NCI-H1417 treated with DMSO at 0.1 percent for 48 hours (cell line): ENCODE measurements around the gene SLC12A5.

Experiments
- DNase-seq: peaks from one replicate; lab custom pipeline; 2025; lab: John Stamatoyannopoulos, UW

SLC12A5 gene

DNA sequence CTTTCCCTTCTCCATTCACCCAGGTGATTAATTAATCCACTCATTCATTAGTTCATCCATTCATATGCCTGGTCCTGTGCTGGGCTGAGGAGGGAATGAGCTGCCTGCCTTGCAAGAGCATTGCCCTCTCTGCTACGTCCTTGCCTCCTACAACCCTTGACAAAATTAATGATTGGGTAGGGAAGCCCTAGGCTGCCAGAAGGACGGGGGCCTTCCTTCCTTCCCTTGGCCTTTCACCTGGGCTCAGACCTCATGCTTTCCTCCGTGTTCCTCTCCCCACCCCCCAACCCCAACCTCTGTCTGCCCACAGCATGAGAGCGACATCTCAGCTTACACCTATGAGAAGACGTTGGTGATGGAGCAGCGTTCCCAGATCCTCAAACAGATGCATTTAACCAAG is 25.6 kb downstream of the SLC12A5 start:
- DNase-seq, result no peak

DNA sequence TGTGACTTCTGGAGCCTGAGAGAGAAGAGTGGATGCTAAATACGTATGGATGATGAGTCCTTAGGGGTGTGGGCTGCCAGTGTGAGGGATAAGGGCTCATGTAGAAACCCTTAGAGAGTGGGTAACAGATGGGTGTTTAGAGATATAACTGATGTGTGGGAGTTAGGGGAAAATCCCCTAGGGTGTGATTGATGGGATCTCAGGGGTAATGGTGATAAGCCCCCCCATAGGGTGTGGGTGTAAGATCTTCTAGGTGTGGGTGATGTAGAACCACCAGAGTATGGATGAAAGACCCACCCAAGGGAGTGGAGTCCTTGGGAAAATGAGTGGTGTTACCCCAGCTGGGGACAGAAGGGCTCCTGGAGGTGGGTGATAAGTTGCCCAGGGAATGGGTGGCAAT is 26.3 kb downstream of the SLC12A5 start:
- no peak for DNase-seq

DNA sequence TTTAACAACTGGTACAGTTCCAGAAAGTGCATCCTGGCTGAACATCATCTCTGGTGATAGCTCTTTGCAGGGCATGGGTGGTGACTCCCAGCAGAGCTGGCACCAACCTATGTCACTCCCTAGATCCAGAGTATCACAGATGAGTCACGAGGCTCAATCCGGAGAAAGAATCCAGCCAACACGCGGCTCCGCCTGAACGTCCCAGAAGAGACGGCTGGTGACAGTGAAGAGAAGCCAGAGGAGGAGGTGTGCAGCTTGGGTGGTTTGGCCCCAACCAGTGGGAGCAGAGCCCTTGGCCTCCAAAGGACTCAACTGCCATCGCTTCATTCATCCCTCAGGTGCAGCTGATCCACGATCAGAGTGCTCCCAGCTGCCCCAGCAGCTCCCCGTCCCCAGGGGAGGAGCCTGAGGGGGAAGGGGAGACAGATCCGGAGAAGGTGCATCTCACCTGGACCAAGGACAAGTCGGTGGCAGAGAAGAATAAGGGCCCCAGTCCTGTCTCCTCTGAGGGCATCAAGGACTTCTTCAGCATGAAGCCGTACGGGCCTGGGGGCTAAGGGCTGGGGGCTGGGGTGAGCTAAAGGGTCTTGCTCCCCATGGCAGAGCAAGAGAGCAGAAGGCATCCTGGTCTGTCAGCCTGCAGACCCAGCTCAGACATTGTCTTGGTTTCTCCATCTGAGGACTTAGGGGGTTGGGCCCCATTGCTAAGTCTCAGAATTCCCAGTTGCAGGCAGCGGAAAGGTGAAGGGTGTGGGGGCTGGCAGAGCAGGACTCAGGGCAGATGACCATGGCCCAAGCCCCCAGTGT is 27.2 kb downstream of the SLC12A5 start:
- no peak for DNase-seq

DNA sequence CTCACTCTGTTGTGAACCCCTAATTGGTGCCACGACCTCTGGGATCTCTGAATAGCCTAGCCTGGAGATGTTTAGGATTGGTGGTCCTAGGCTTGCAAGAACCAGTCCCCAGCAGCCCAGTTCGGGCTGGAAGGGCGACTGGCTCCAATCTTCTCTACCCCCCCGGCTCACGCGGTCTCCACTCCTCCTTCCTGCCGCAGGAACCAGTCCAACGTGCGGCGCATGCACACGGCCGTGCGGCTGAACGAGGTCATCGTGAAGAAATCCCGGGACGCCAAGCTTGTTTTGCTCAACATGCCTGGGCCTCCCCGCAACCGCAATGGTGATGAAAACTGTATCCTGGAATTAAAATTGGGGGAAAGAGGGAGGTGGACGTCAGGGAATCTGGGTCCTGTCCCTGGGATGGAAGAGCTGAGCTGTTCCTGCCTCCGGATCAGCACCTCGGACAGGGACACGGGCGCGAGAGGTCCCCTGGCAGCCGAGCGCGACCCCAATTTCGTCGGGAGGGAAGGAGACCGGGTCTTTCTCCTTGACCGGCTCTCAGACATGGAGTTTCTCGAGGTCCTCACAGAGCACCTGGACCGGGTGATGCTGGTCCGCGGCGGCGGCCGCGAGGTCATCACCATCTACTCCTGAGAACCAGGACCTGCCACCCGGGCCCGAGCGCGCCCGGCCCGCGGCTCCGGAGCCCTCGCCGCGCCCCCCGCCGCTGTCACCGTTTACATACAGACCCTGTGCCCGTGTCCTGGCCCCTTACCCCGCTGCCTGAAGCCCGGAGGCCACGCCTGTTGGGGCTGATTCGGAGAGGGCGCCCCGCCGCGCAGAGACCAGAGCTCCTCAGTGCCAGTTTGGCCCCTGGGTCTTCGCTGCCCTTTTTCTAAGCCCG is 28.2 kb downstream of the SLC12A5 start:
- no peak for DNase-seq

DNA sequence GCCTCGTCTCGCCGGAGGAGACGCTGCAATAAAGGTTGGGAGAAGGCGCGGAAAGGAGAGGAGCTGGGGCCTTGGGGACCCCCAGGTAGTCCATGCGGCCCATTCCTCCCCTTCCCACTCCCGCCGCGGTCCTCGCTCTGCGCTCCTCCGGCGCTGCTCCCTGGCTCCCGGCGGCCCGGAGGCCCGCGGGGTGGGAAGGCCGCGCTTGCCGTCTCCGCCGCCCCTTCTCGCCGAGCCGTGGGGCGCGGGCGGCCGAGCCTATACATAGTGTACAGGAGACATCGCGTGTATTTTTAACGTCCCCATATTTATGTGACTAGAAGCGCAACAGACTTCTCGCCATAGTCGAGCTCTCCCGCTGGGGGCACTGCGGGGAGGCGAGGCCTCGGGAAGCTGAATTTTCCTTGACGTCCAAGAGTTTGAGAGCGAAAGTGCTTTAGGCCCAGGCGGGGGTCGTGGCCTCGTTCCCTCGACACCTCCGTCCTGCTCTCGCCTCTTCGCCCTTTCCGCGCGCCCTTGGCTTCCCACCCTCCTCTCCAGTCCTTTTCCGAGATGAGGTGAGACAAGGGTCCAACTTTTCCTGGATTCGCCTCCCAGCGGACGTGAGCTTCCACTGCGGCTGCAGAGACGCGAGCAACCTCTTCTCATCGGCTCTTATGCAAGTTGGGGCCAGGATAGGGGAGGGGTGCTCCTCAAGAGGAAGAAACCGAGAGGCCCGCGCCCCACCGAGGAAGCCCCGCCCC is 29.0 kb downstream of the SLC12A5 start:
- no peak for DNase-seq

DNA sequence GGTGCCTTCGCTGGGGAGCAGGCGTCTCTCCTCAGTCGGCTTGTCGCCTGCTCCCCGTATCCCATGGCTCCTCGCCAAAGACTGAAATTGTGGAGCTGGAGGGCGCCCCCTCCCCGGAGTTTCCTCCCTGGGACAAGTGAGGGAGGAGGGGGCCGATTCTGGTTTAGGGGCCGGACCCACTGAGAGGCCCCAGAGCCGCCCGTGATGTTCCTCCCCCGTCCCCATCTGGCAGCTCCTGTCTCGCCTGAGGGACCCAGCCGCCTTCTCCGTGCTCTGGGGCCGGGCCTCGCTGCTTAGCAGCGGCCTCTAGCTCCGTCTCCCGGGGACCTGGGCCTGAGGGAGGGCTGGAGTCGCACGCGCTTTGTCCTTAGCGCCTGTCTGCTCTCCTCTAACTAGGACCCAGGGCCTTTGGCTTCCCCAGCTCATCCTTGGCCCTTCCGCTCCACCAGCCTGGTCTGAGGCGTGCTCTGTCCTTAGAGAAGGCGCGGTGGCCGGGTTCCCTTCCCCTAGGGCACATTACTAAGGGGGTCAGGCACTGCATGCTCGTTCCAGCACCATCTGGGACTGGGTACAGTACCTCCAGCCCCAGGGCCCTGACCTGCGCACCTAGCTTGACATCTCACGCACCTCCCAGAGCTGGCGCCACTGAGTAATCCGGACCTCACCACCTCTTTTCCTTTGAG is 29.7 kb downstream of the SLC12A5 start:
- no peak for DNase-seq

DNA sequence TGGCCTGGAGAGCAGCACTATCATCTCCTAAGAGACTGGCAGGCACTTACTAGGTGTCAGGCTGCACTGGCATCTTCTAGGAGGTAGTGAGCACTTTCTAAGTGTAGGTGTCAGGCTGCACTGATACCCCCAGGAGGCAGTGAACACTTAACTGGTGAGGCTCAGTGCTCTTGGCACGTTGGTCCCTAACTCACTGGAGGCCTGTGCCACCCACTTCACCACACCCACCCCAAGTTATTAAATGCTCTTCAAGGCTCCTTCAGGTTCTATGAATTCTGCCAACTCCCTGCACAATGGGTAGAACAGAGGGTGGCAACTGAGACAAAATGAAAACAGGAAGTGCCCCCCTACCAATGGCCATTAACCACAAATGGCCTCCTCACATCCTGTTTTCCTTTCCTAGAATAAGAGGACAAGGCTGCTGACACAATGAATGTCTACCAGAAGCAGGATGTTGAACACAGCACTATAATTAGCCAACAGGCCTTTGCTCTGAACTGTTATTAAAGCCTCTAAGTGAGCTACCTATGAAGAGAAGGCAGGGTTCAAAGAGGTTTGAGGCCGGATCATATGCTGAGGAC is 31.4 kb downstream of the SLC12A5 start:
- DNase-seq, result peak; percentile 51

DNA sequence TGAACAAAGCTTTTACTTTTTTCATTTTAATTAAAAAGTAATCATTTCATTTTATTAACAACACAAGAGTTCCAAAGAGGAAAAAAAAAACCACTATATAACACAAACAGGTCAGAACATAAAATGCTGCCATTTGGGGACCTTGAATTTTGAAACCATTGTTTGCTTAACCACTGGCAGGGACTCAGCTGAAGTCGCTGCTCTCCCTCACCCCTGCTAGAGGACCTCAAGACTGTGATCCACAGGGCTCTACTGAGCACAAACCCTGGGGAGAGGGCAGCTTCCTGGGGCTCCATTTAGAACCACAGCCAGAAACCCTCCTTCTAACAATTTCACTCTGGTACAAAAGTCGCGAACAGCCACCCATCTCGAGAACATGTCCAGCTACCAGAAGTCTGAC is 32.0 kb downstream of the SLC12A5 start:
- no peak for DNase-seq

DNA sequence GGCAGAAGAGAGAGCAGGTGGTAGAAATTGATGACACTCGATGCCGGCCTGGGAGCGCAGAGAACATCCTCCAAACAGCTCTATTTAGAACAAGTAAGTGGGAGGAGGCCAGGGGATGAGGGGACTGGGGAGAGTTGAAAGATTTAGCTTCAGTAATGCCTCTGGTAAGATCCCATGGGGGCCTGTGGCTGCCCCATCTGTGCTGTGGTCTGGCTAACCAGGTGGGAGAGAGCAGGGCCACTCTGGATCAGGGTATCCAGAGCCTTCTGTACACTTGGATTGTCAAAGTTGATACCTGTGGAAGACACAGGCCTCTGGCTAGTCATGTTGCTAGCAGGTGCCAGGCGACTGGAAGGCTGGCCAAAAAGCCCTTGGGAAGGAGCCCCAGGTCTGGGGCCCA is 33.1 kb downstream of the SLC12A5 start:
- DNase-seq, result no peak

DNA sequence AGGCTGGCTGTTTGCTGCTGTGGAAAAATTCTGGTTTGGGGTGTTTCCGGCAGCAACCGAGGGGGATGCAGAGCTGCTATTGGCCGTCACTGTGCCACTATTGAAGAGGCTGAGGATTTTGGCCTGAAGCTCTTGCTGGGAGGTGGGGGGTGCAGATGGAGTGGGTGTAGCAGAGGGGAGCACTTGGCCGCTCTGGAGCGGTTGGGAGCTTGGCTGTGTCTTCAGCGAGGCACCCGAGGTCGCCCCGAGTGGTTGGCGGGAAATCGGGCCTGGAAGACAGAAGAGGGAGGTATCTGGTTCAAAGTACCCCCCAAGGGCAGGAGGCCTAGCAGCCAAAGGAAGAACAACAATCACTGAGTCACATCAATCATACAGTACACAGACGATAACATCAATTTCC is 33.6 kb downstream of the SLC12A5 start:
- DNase-seq, result no peak

DNA sequence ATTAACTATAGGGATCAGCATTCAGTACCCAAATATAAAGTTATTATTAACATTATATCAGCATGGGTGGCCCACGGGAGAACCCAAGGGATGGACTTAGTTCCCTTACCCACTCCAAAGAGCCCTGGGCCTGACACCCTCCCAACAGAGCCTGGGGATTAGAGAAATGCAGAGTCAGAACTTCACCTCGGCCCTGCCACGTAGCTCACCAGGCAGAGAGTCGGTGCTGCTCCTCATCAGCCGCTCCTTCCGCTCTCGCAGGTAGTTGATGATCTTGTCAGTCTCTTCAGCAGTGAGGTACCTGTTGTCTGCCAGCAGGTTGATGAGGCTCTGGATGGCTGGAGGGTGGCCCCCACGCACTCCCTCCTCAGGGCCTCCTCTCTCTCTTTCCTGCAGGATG is 34.1 kb downstream of the SLC12A5 start:
- no peak for DNase-seq

DNA sequence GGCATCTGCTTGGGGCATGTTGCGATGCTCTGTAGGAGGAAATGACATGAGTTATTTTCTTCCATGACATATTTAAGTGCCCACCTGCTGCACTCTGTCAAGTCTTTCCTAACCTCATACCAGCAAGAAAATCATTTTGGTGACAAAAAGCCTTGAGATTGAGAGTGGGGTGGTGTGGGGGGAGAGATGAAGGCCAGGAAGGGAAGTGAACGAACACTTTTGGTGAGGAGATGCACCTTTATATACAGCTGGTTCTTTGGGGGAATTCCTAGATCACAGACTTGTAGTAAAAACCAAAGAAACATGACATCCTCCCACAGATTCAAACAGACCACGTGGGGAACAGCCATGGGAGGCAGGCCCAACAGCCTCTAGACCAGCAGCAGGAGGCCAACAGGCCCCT is 34.6 kb downstream of the SLC12A5 start:
- no peak for DNase-seq

DNA sequence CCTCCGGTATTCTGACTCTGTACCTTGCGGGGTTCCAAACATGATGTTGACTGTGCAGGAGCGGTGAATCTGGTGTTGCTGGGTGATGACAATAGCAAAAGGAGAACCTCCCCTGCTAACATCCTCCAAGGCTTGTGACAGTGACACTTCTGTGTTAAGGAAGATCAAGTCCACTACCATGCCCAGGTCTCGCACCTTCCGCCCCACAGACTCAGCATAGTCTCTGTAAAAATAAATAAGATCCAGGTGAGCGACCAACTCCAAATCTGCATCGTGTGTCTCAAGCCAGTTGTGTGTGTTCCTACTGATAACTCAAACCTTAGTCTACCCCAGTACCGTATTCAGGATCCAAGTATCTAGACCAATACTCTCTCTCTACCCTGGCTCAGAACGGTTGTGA is 36.0 kb downstream of the SLC12A5 start:
- DNase-seq, result no peak

DNA sequence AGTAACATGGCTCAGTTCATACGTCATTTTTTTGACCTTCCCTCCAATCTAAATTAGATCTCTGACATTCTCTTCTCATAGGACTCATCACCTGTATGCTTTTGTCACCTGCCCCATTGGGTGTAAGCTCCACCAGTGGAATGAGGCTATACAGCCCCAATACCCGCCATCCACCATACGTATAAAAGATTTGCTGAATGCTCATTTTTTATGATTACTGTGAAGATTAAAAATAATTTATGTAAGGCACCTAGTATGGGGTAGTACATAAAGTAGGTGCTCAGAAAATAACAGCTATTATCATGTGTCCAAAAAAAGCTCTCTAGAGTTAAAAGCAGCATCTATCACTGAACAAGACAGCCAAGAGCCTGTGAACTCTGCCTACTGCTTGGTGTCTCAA is 36.7 kb downstream of the SLC12A5 start:
- DNase-seq, result no peak

DNA sequence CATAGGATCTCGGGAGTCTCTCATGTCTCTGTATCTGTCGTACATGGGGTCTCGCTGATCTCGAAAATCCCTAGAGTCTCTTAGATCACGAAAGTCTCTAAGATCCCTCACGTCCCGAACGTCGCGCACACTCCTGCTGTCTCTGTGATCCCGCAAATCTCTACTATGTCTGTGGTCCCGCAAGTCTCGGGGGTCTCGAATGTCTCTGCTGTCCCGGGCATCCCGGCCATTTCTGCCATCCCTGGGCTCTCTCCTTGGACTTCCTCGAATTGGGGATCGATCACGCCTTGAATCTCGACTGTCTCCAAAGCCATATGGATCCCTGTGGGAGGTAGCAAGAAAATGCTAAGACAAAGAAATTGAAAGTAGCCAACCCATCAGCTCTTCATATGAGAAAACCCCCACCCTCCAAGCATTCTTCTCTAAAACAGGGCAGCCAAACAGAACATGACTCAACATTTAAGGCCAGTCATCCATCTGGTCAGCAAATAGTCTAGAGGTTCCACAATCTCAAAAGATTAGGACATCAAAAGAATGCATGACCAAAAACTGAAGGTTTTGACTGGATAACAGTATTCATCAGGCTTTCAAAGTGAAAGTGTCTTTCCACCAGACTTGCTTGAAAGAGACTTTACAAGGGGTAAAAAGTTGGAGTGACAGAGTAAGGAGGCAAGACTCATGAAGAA is 41.3 kb downstream of the SLC12A5 start:
- DNase-seq, result no peak

DNA sequence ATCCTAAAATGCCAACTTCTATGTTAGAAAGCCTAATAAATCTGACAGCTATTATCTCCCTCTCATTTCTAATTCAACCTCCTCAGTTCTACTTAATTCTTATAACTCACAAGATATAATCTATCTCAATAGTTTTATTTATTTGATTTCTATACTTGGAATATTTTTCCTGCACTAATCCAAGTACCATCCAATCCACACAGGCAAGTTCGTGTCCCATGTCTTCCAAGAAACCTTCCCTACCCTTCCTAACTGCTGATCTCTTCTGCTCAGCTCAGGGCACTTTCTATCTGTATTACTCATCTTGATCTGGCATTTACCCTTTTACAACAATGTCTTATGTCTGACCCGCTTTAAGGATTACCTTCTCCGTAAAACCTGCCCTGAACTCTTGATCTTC is 42.6 kb downstream of the SLC12A5 start:
- no peak for DNase-seq

DNA sequence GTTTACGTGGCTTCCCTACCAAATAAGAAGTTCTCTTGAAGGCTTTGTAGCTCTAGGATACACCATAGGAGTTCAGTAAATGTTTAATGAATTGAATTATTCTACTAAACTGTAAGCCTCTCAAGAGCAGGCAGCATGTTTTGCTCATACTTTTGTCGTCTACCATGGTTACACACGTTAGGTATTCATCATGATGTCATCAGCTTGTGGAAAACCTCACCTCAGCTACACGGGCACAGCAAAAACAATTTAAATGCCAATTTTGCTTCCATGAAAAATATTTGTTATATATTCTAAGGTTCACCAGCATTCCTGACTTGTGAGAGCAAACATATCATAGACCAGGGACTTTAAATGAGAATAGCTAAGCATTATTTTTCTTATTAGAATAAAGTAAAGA is 44.0 kb downstream of the SLC12A5 start:
- no peak for DNase-seq

DNA sequence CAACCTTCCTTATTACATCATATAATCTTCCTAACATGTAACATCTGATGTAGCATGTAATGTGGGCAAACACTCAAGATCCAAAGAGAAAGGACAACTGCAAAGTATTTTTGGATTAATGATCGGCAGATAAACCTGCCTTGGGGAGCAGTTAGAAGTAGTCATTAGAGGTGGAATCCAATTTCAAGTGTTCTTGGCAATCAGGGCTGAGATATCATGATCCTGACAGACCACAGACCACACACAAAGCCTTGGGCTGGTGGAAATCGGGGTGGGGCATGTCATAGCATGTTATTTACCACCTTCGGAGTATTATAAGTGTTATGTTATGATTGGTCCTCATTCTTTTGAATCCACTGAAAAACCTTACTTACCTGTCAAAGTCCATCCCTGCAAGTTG is 44.4 kb downstream of the SLC12A5 start:
- DNase-seq, result no peak

DNA sequence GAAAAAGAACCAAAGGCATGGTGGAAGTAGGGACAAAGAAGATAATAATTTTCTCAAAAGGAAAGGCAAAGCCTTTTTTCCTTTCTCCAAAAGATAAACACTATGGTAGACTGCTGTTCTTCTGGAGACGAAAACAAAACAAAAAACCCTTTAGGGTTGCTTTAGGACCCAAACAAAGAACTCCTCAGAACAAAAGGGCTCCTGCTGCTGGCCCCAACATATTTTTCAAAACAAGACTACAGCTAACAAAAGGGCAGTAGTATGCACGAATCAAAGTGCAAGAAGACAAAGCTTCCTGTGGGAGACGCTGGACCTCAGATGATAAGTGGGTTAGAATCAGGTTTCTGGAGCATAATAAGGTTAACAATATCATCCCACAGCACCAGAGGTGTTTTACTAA is 45.0 kb downstream of the SLC12A5 start:
- no peak for DNase-seq

DNA sequence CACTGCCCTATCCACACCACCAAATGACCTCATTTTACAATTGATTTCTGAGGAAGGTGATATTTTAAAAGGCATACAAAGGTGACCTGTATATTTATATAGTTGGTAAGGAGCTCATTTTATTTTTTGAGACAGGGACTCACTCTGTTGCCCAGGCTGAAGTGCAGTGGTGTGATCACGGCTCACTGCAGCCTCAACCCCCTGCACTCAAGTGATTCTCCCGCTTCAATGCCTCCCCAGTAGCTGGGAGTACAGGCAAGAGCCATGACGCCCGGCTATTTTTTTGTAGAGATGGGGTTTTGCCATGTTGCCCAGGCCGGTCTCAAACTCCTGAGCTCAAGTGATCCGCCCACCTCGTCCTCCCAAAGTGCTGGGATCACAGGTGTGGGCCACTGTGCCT is 47.8 kb downstream of the SLC12A5 start:
- no peak for DNase-seq

DNA sequence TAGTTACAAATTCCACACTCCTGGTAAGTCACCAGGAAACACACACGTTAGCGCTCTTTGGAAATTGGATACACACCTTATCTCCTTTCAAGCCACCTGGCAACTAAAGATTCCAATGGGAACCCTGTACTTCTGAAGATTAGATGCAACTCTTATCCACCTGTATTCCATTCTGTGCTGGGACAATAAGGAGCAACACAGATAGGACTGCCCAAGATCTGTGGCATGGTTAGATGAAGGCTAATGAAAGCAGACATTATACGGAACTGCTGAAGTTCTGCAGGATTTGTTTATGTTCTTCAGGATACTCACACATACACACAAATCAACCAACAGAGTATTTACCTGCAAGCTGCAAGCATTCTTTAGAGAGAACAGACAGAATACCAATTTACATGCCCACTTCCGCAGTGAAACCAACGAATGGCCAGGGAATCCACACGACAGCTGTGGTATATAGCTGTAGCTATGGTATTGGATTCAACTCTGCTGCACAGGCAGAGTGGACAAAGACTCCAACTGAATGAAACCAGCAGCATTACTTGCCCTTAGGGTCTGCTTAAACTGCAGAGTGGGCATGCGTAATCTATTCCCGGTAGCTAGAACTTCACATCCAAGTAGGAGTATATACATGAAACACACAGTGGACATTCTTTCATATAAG is 48.8 kb downstream of the SLC12A5 start:
- DNase-seq, result no peak
